Jurkat, Clone E6-1 (cell line): ENCODE results near the gene EIF4H.
"Not testable (repeated sequence)": the region's sequence is repeated elsewhere in the genome, so short reads cannot be mapped to it uniquely, and the experiment has no call there.

ENCODE experiments used
- DNase-seq: peaks from one replicate; pipeline ENCODE4 v3.0.0-alpha.2; 2011; ENCODE audit warnings: low read depth, low spot score
- H3K4me3 ChIP-seq: 2 replicates; pipeline ENCODE4 v1.5.1; 2011; ENCODE audit warnings: mild to moderate bottlenecking, low read length, control low read depth, moderate library complexity

The EIF4H gene

GRCh38 chr7:74195139-74195860 is 21.1 kb downstream of the EIF4H start:
- not testable (repeated sequence) for DNase-seq

GRCh38 chr7:74195968-74196654 is 22.0 kb downstream of the EIF4H start:
- DNase-seq: not testable (repeated sequence)

More at GRCh38 chr7:74195139-74195860, 21.1 kb downstream of the EIF4H start:
- not testable (repeated sequence) for H3K4me3 ChIP-seq

GRCh38 chr7:74197449-74198124 is 23.4 kb downstream of the EIF4H start:
- no peak overlapping the region for H3K4me3 ChIP-seq
- no peak for DNase-seq

More at GRCh38 chr7:74195968-74196654, 22.0 kb downstream of the EIF4H start:
- not testable (repeated sequence) for H3K4me3 ChIP-seq

GRCh38 chr7:74199551-74200355 is 25.6 kb downstream of the EIF4H start:
- DNase-seq: no peak
- H3K4me3 ChIP-seq: no peak overlapping the region

- no peak overlapping the region; the same call in 1 of the 2 replicates for H3K4me3 ChIP-seq
- DNase-seq: peak; percentile 74
Measured at GRCh38 chr7:74202841-74203556, 28.8 kb downstream of the EIF4H start.

- DNase-seq: no peak
- no peak overlapping the region for H3K4me3 ChIP-seq
Measured at GRCh38 chr7:74203956-74204618, 29.9 kb downstream of the EIF4H start.

DNA sequence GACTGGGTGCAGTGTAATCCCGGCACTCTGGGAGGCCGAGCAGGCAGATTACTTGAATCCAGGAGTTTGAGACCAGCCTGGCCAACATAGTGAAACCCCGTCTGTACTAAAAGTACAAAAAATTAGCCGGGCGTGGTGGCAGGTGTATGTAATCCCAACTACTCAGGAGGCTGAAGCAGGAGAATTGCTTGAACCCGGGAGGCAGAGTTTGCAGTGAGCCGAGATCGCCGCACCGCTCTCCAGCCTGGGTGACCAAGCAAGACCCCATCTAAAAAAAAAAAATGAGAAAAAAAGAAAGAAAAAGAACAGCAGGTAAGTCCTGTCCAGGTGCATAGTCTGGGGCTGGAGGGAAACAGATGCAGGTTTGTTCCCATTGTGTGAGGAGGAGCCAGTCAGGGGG is 31.9 kb downstream of the EIF4H start:
- H3K4me3 ChIP-seq, DNase-seq: not testable (repeated sequence)

GRCh38 chr7:74206589-74207120 is 32.5 kb downstream of the EIF4H start:
- peak; percentile 49 for DNase-seq
- peak overlapping the region; percentile 41 for H3K4me3 ChIP-seq

GRCh38 chr7:74207586-74207985 is 33.4 kb downstream of the EIF4H start:
- H3K4me3 ChIP-seq: no peak overlapping the region
- DNase-seq: no peak

- not testable (repeated sequence) for H3K4me3 ChIP-seq, DNase-seq
Measured at GRCh38 chr7:74208241-74208640, 34.1 kb downstream of the EIF4H start.

DNA sequence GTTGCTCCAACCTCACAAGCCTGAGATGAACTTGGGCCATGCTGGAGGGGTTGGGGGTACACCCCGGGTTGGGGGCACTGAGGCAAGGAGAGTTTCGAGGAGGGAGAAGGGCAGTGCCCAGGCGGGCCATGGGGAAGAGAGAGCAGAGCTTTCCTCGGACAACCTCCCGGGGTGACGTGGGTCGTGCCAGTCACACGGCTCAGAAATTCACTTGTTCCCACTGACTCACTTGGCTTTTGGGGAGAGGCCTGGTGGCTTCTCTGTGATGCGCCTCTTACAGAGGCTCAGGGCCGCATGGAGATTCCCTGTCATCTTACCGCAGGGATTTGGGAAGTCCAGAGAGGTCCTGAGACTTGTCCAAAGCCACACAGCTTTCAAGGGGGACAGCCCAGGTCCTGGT is 38.5 kb downstream of the EIF4H start:
- no peak for DNase-seq
- no peak overlapping the region for H3K4me3 ChIP-seq

DNA sequence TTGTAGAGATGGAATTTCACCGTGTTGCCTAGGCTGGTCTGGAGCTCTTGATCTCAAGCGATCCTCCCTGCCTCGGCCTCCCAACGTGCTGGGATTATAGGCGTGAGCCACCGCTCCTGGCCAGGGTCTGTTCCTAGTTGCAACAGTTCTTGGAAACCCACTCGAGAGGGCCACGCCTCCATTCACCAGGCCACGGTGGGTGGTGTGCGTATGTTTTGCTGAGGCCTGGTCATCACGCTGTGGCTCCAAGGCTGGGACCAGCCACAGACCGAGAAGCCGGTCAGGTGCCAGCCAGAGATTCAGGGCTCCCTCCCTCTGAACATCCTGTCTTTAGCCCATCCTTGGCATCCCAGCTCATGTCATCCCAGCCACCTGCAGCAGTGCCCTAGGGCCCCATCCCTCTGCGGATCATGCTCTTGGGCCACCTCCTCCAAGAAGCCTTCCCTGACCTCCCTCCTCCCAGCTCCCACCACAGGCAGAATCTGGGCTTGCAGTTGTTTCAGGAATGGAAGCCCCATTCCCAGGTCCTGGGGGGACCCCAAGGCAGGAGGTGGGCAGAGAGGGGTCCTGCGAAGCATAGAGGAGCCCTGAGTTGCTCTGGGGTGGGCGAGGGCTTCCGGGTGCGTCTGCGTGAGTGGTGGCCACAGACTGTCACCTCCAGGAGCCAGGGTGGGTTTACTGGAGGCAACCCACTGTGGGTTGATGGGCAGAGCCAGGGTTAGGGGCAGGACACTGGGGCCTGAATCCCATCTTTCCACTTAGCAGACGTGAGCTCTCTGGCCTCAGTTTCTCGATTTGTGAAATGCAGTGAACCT is 40.9 kb downstream of the EIF4H start:
- no peak overlapping the region for H3K4me3 ChIP-seq
- no peak for DNase-seq

- DNase-seq: no peak
- H3K4me3 ChIP-seq: no peak overlapping the region
Measured at GRCh38 chr7:74215921-74216320, 41.8 kb downstream of the EIF4H start.

DNA sequence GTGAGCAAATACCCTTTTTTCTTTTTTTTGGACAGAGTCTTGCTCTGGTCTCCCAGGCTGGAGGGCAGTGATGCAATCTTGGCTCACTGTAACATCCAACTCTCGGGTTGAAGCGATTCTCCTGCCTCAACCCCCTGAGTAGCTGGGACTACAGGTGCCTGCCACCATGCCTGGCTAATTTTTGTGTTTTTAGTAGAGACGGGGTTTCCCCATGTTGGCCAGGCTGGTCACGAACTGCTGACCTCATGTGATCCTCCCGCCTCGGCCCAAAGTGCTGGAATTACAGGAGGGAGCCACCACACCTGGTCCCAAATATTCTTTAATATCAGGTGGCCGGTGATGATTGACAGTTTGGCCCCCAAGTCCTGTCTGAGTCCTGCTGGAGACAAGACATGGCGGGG is 42.2 kb downstream of the EIF4H start:
- DNase-seq: no peak
- no peak overlapping the region for H3K4me3 ChIP-seq

DNA sequence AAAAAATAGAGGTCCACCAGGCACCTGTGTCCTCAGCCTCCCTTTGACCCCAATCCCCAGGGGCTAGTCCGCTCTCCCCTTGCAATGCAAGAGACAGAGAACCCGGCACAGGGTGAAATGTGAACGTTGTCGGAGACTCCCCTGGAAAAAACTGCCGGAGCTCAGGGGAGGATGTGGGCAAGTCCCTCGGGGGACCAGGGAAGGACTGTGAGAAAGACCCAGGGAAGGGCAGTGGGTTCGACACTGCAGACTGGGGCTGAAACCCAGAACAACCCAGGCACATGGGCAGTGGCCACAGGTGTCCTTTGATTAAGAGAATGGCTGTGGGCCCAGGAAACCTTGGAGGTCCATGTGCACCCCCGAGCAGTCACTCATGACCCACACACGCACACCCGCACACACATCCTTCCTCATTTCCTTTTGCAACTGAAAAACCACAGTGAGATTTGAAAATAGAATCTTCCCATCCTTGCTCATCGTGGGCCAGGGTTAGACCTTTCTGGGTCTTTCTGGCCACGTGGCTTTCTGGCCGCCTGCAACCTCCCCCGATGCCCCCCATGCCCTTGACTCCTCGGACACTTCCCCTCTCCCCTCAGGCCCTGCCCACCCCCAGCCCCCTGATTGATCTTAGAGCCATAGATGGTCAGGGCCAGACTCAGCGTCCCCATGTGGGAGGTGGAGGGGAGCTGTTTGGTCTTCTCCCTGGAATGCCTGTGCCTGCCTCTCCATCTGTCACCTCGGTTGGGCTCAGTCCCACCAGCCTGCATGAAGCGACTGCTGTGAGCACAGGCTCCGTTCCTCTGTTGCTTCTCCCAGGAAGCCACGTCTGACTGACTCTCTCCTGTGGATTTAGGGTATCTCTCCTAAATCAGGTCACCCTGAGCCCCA is 43.5 kb downstream of the EIF4H start:
- DNase-seq: peak; percentile 83
- H3K4me3 ChIP-seq: peak overlapping the region; percentile 30

GRCh38 chr7:74218343-74218698 is 44.2 kb downstream of the EIF4H start:
- H3K4me3 ChIP-seq: no peak overlapping the region
- no peak for DNase-seq
